ENCODE data around the gene MAP2K2.

Gene MAP2K2

GRCh38 chr19:4099041-4099764 is 24.7 kb downstream of the MAP2K2 start:
- no peak for DNase-seq (ENCODE audit: low read depth in 2 of 2)

GRCh38 chr19:4098493-4098892 is 25.4 kb downstream of the MAP2K2 start:
- DNase-seq (ENCODE audit: low read depth in 2 of 2) = no peak

GRCh38 chr19:4097501-4097900 is 26.4 kb downstream of the MAP2K2 start:
- DNase-seq (ENCODE audit: low read depth in 2 of 2) = no peak

GRCh38 chr19:4096049-4096892 is 27.7 kb downstream of the MAP2K2 start:
- DNase-seq (ENCODE audit: low read depth in 2 of 2) = no peak

- no peak for DNase-seq (ENCODE audit: low read depth in 2 of 2)
Measured at GRCh38 chr19:4095488-4095844, 28.5 kb downstream of the MAP2K2 start.

- DNase-seq (ENCODE audit: low read depth in 2 of 2) = no peak
Measured at GRCh38 chr19:4094761-4095487, 29.0 kb downstream of the MAP2K2 start.

GRCh38 chr19:4094291-4094690 is 29.6 kb downstream of the MAP2K2 start:
- DNase-seq (ENCODE audit: low read depth in 2 of 2) = no peak

- no peak for DNase-seq (ENCODE audit: low read depth in 2 of 2)
Measured at GRCh38 chr19:4093643-4094175, 30.2 kb downstream of the MAP2K2 start.

GRCh38 chr19:4090356-4091220 is 33.3 kb downstream of the MAP2K2 start:
- no peak for DNase-seq (ENCODE audit: low read depth in 2 of 2)

GRCh38 chr19:4089946-4090345 is 34.0 kb downstream of the MAP2K2 start:
- DNase-seq (ENCODE audit: low read depth in 2 of 2) = no peak

GRCh38 chr19:4089400-4089908 is 34.5 kb downstream of the MAP2K2 start:
- peak in 1 of 2 donors; percentile 24 for DNase-seq (ENCODE audit: low read depth in 2 of 2)

- DNase-seq (ENCODE audit: low read depth in 2 of 2) = no peak
Measured at GRCh38 chr19:4088975-4089374, 34.9 kb downstream of the MAP2K2 start.

GRCh38 chr19:4087787-4088679 is 35.9 kb downstream of the MAP2K2 start:
- DNase-seq (ENCODE audit: low read depth in 2 of 2) = no peak

- no peak for DNase-seq (ENCODE audit: low read depth in 2 of 2)
Measured at GRCh38 chr19:4086411-4086867, 37.5 kb downstream of the MAP2K2 start.

- no peak for DNase-seq (ENCODE audit: low read depth in 2 of 2)
Measured at GRCh38 chr19:4084547-4084877, 39.4 kb downstream of the MAP2K2 start.

GRCh38 chr19:4083677-4084546 is 40.0 kb downstream of the MAP2K2 start:
- no peak for DNase-seq (ENCODE audit: low read depth in 2 of 2)

- DNase-seq (ENCODE audit: low read depth in 2 of 2) = no peak
Measured at GRCh38 chr19:4082172-4082571, 41.8 kb downstream of the MAP2K2 start.

- DNase-seq (ENCODE audit: low read depth in 2 of 2) = no peak
Measured at GRCh38 chr19:4081441-4082129, 42.3 kb downstream of the MAP2K2 start.
